ENCODE data around the gene YARS1. TPM values are rescaled to one million over a fixed set of nuclear protein-coding genes. Genes with fewer than 3 reads are reported as not detected.

The YARS1 gene
- total RNA-seq, 1 experiment from 2014 or later: 262 TPM

DNA sequence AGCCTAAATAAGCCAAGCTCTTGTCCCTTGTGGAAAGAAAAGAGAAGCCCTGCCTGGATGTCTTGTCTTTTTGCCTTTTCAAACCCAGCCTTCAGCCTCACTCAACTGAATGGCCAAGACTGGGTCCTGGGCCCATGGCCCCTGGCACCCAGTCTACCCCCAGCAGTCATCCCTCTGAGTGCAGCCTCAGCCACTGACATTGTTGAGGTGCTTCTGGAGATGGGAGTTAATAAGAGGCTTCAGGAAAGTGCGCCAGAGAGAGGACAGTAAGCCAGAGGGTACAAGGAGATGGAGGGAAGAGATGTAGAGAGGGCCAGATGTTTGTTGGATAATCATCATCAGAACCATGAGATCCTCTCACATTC lies 46.7 kb upstream of the YARS1 start:
- Histone ChIP-seq H3K27ac (ENCODE audit: low read depth, low read length, poor library complexity, severe bottlenecking) (no peak overlapping the region), H3K9me3 (ENCODE audit: low read depth, low read length, poor library complexity, severe bottlenecking) (no peaks in the 10 kb centered on the region), H3K4me3 (ENCODE audit: low read depth, low read length, poor library complexity, severe bottlenecking) (no peak overlapping the region), H3K27me3 (replicated peaks; ENCODE audit: insufficient read depth, low read depth, low read length, poor library complexity) (no peaks in the 10 kb centered on the region), H3K4me1 (ENCODE audit: insufficient read depth, low read length, poor library complexity, severe bottlenecking) (no peaks in the 10 kb centered on the region), H3K36me3 (ENCODE audit: insufficient read depth, low read length, poor library complexity, severe bottlenecking) (peaks cover 8% of the 10 kb centered on the region)
- intact Hi-C loops (cut with micrococcal nuclease; ENCODE audit: unreplicated experiment): no loop called here
- TF ChIP-seq EZH2 (IDR thresholded peaks at IDR 0.05; ENCODE audit: borderline replicate concordance, low read depth, low read length, poor library complexity, severe bottlenecking): no peak
- TF ChIP-seq, protein P1, sequence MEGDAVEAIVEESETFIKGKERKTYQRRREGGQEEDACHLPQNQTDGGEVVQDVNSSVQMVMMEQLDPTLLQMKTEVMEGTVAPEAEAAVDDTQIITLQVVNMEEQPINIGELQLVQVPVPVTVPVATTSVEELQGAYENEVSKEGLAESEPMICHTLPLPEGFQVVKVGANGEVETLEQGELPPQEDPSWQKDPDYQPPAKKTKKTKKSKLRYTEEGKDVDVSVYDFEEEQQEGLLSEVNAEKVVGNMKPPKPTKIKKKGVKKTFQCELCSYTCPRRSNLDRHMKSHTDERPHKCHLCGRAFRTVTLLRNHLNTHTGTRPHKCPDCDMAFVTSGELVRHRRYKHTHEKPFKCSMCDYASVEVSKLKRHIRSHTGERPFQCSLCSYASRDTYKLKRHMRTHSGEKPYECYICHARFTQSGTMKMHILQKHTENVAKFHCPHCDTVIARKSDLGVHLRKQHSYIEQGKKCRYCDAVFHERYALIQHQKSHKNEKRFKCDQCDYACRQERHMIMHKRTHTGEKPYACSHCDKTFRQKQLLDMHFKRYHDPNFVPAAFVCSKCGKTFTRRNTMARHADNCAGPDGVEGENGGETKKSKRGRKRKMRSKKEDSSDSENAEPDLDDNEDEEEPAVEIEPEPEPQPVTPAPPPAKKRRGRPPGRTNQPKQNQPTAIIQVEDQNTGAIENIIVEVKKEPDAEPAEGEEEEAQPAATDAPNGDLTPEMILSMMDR (conservative IDR thresholded peaks at IDR 0.05; ENCODE audit: low read depth, low read length): no peak
- no peak for DNase-seq (ENCODE audit: low spot score)
- no TSS peak for BruUV-seq (replicated peaks)
- POLR2A ChIA-PET (ENCODE audit: low non-redundant PET): no interaction called here
- CTCF ChIA-PET: no interaction called here

DNA sequence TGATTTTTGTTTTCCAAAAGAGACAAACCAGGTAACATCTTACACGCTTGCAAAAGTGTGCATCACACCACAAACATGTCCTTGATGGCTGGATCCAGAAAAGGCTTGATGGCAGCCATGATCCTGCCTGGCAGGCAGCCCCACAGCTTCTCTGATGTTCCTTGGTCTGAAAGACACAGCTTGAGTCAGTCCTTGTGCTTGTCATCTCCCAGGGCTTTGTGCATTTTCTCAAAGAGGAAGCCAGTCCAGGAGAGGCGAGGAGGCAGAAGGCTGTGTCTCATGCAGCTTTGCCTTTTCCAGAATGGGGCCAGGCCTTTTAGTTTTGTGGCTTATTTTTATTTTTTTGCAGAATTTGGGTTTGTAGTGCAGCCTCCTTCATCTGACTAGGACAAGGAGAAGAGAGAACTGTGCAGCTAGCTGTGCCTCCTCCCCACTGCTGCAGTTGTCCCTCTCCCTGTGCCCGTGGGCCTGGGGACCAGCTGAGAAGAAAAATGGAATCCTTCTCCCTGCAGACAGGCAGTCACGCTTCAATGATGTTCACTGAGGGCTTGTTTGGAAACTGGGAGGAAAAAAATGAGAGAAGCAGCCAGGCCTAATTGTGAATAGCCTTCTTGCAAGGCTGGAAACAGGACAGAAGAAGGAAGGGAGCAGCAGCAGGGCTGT lies 46.2 kb upstream of the YARS1 start:
- H3K4me3 ChIP-seq (ENCODE audit: low read depth, low read length, poor library complexity, severe bottlenecking): no peak overlapping the region
- no TSS peak for BruUV-seq (replicated peaks)
- intact Hi-C loops (cut with micrococcal nuclease; ENCODE audit: unreplicated experiment): no loop called here
- H3K4me1 ChIP-seq (ENCODE audit: insufficient read depth, low read length, poor library complexity, severe bottlenecking): no peaks in the 10 kb centered on the region
- no peaks in the 10 kb centered on the region for H3K27me3 ChIP-seq (replicated peaks; ENCODE audit: insufficient read depth, low read depth, low read length, poor library complexity)
- TF ChIP-seq EZH2 (IDR thresholded peaks at IDR 0.05; ENCODE audit: borderline replicate concordance, low read depth, low read length, poor library complexity, severe bottlenecking): no peak
- TF ChIP-seq, protein P1 (conservative IDR thresholded peaks at IDR 0.05; ENCODE audit: low read depth, low read length): no peak
- DNase-seq (ENCODE audit: low spot score): no peak
- CTCF ChIA-PET: no interaction called here
- H3K27ac ChIP-seq (ENCODE audit: low read depth, low read length, poor library complexity, severe bottlenecking): no peak overlapping the region
- no peaks in the 10 kb centered on the region for H3K9me3 ChIP-seq (ENCODE audit: low read depth, low read length, poor library complexity, severe bottlenecking)
- H3K36me3 ChIP-seq (ENCODE audit: insufficient read depth, low read length, poor library complexity, severe bottlenecking): peaks cover 8% of the 10 kb centered on the region
- POLR2A ChIA-PET (ENCODE audit: low non-redundant PET): no interaction called here

DNA sequence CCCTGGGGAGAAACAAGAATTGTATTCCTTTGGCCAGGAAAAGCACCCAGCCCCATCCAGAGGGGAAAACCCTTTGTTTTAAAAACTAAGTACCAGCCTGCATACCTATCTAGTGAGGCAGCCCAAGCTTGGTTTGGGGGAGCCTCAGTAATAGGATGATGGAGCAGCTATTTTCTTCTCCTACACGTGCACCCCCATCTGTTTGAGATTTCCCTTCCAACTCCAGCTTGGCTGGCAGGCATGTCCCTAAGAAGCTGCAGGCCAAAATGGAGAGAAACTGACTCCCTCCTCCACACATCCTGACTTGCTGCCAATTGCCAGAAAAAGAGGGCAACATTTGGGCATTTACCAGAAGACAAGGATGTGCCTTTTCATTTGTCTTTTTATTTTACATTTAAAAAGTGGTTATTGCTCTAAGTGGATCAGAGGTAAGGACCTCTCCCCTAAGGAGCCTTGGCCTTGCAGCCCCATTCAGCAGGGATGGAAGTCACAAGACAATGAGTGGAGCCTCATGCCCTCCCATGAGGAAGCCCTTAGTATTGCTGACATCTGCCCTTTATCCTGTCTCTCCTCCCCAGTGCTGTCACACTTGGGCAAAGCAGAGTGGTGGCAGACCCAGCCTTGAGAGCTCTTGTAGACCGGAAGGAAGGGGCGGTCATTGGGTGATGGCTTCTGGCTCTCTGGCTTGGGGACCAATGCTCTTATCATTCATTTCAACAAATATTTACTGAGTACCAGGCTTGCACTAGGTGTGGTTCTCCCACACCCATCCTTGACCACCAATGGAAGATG lies 44.9 kb upstream of the YARS1 start:
- Histone ChIP-seq H3K27me3 (replicated peaks; ENCODE audit: insufficient read depth, low read depth, low read length, poor library complexity) (no peaks in the 10 kb centered on the region), H3K36me3 (ENCODE audit: insufficient read depth, low read length, poor library complexity, severe bottlenecking) (peaks cover 13% of the 10 kb centered on the region), H3K4me3 (ENCODE audit: low read depth, low read length, poor library complexity, severe bottlenecking) (no peak overlapping the region), H3K4me1 (ENCODE audit: insufficient read depth, low read length, poor library complexity, severe bottlenecking) (no peaks in the 10 kb centered on the region), H3K27ac (ENCODE audit: low read depth, low read length, poor library complexity, severe bottlenecking) (no peak overlapping the region), H3K9me3 (ENCODE audit: low read depth, low read length, poor library complexity, severe bottlenecking) (no peaks in the 10 kb centered on the region)
- CTCF ChIA-PET: no interaction called here
- BruUV-seq (replicated peaks): no TSS peak
- no peak for DNase-seq (ENCODE audit: low spot score)
- intact Hi-C loops (cut with micrococcal nuclease; ENCODE audit: unreplicated experiment): no loop called here
- TF ChIP-seq, protein P1 (conservative IDR thresholded peaks at IDR 0.05; ENCODE audit: low read depth, low read length): no peak
- TF ChIP-seq EZH2 (IDR thresholded peaks at IDR 0.05; ENCODE audit: borderline replicate concordance, low read depth, low read length, poor library complexity, severe bottlenecking): no peak
- POLR2A ChIA-PET (ENCODE audit: low non-redundant PET): no interaction called here

Measured in A673 (cell line).